HG03378 (cell line): ENCODE data around the gene TNS1.

Source experiments
- ATAC-seq: cut with Tn5 transposase; IDR thresholded peaks from one replicate; pipeline ENCODE4 v1.9.1; 2021; ENCODE audit warnings: mild to moderate bottlenecking, moderate library complexity; ENCODE audit not compliant: unreplicated experiment

The TNS1 gene

DNA sequence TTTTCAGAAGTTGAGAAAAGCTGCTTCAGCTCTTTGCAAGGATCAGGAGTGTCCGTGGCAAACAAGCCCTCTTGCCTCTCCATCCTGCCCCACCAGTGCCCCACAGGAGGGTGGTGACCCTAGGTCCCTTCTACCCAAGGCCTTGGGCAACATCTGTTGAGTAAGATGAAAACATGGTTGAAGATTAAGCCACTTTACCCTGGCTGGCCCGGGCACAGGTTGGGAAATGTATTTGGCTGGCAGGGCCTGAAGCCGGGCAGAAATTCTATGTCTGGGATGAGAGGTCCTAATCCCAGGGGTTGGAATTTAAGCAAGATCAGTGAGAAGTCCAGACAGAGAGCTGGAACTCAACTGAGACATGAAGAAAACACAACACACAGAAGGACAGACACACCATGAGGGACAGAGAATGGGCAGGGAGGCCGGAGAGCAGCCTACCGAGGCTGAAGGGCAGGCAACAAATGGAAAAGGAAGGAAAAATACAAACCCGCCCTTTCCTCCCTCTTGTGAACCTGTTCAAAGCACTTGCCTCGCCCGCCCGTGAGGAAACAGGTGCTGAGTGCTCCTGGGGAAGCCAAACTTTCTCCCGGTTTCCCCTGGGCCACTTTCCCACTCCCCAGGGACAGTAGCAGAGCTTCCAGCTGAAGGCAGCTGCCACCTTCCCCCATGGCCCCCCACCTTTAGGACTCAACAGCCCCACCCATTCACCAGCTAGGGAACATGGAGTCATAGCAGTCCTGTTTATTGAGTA lies 86.1 kb downstream of the TNS1 start:
- no peak for ATAC-seq

DNA sequence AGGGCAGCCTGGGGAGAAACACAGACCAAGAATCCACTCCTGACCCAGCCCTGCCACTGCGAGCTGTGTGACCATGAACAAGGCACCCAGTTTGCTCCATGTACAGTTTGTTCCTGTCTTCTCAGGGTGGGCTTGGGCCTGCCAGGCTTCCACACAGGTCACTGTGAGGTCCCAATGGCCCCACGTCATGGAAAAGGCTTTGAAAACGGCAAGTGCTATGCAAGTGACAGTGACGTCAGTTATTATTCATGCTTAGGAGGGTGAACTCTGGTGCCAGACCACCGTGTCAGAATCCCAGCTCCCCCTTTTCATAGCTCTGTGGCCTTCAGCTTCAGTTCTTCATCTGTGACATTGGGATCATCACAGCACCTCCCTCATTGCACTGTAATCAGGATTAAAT lies 87.1 kb downstream of the TNS1 start:
- no peak for ATAC-seq

DNA sequence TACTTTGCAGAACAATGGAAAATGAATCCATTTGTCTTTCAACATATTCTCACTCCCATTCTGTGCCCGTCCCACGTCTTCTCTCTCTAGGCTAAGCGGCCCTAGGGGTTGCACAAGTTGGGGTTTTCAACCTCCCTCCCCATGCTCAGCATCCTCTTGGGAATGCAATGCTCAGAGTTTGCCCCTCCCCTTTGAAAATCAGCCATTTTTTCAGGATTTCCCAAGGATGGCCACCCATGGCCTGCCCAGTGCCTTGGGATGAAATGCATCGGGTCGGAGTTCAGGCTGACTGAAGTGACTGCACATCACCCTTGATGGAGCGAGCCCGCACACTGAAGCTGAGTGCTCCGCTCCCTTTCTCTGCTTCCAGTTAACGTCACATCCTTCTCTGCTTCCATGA lies 87.9 kb downstream of the TNS1 start:
- ATAC-seq = no peak

DNA sequence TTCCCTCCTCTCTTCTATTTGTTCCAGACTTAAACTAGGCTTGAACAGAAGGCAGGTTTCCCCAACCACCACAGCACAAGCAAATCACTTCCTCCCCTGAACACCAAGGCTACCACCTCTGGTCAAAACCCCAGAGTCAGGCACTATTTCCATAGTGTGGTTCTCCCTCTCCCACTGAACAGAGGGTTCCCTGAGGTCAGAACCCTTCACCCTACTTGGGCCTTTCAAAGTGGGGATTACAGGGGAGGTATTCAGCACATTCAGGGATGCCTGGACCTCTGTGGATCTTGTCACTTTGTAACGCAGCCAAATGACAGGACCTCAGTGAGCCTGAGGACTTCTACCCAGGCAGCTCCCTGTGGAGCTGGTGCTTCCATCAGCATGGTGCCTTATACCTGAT lies 88.7 kb downstream of the TNS1 start:
- ATAC-seq = no peak

DNA sequence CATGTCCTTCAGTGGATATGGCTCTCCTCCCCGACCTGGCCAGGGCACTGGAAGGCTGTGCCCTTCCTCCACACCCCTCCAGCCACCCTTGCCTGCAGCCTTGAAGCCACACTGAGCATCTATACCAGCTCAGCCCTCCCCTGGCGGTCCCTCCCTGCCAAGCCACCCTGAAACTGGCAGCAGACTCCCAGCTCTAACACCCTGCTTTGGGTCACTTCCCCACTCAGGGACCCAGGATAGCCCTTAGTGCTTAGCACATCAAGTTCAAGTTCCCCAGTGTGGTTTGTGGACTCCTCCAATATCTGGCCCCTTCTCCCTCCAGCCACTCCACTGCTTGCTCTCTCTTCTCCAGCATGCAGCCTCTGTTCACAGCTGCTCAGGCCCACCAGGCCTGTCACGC lies 89.4 kb downstream of the TNS1 start:
- no peak for ATAC-seq

DNA sequence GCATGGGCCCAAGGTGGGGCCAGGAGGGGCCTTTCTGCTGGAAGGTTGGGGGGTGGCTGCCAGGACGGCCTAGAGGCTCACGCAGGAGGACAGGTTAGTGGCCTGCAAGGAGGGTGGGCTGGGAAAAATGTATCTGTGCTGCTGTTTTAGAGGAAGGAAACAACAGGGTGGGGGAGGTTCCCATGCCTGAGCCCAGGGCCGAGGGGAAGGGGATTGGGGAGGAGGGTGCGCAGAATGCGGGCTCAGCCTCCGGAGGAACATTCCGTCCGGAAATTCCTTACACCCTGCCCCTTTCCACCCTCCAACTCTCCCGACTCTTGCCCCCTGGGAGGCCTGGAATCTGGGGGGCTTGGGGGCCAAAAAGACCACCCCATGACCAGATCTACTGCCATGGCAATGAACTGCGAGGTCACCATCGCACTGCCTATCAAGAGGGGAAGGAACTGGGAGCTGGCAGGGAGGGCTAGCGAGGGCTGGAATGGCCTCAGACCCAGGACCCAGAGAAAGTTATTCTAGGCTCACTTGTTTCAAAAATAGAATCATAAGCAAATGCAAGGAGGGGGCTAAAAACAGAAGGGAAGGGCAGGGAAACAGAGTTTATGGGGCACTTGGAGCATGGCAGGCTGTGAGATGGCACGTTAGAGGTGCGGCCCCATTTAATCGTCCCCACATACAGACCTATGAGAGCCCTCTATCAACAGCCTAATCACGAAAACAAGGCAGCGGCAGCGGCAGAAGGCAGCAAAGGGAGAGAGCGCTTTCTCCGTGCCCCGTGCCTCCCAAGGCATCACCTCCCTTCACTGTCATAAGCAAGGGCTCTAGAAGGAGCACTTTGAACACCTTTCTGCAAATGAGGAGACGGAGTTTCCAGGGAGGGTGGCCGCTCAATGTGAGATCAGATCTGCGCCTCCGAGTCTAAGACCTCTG lies 90.4 kb downstream of the TNS1 start:
- ATAC-seq = no peak

DNA sequence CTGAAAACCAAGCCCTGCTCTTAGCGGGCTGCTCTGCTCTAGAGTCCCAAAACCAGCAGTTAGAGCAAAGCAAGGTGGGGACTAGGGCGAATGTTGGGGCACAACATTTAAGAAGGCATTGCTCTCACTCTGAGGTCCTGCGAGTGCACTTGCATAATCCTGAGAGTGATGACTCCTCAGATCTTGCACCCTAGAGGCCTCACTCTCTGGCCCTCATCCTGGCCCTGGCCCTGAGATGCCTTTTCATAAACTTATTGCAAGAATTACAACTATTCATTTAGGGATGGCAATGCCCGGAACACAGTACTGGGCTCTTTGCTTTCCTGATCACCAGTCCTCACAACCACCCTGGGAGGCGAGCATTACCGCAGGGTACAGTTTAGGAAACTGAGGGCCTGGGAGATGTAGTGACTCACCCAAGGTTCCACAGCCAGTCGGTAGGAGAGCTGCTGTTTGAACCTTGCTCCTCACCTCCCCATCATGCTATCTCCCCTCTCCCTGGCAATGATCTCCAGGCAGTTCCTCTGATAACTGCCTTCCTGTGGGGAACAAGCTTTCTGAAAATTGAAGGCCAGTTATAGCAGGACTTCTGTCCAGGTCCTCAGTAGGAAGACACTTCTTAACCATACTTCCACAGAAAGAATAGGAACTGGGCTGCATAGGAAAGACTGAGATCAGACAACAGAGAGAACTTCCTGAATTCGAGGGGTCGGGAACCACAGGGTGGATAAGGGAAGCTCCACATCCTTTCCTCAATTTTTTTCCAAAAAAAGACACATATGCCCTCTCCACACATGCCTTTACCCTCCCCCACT lies 91.3 kb downstream of the TNS1 start:
- no peak for ATAC-seq

DNA sequence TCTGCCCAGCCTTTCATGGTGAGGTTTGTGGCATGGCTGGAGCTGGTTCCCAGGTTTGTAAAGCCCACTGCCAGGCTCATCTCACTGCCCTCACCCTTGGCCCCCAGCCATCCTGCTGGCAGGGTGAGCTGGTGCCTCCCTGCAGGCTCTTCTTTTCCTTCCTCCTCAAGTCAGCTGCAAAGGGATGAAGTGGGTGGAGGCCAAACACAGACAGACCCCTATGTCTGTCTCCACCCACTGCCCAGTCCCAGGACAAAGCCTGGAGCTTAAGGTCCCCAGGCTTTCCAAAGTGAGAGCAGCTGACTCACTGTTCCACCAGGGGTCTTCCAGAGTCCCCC lies 92.0 kb downstream of the TNS1 start:
- ATAC-seq = no peak

DNA sequence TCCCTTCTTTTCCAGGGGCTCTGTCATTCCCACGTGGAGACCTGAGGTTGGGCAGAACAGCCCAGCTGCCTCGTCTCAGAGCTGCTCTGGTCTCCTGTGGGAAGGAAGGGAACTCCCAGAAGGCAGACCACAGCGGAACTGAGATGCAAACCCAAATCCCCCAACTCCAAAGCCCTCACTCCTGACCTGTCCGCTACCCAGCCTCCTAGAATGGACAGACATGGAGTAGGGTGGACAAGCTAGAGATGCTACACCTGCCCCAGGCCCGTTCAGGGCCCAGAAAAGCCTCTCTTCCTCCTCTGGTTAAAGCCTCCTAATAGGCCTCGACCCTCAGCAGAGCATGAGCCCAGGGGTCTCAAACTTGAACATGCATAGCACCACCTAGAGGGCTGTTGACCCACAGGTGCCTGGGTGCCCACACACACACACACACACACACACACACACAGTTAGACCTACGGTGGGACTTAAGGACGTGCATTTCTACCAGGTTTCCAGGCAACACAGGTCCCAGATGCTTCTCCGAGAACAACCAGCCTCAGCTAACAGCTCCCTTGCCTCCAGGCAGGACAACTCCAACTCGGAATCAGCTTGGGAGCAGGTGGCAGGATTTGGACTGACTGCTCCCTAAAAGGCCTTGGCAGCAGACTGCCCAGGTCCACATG lies 93.5 kb downstream of the TNS1 start:
- ATAC-seq = no peak

DNA sequence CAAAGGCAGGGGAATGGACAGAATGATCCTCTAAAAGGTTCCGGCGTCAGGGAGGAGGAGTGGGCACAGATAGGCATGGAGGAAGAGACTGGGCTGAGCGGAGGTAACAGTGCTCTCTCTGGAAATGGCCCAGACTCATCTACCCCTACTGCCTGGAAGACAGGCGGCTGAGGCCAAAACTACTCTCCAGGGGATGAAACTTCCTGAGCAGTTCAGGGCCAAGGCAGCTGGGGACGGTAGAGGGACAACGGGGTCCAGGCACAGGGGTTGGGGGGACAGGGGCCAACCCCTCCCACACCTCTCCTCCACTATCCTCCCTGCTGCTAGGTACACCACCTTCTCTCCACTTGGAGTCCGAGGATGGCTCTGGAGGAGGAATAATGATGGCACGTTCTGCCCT lies 94.3 kb downstream of the TNS1 start:
- no peak for ATAC-seq

DNA sequence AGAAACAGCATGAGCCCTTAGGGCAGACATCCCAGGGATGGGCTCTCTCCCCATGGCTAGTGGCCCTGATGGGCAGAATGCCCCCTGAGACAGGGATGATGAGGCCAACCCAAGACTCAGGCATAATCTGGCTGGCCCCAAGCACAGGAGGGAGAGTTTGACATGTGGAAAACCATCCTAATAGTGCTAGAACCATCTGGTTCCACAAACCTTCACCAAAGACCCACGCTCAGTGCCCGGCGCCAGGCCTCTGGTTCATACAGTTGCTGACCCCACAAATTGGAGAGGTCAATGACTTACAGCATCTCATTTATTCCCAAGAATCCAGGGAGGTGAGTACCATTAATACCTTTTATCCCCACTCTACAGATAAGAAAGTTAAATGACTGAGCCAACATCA lies 95.5 kb downstream of the TNS1 start:
- no peak for ATAC-seq

DNA sequence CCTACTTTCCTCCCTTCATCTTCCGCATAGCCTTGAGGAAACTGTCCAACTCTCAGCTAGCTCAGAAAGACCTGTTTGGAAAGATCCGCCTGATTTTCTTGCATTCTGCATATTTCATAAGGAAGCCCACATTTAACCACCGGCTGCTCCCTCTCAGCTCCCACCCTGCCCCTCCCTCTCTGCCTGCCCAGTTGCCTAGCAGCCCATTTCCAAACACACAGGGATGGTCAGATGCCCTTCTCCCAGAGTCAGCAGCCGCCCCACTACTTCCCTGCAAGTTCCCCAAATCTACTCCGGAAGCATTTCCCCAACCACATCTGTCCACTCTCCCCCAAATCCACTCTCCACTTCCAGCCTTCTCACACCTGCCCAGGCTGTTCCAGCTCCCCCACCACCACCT lies 96.0 kb downstream of the TNS1 start:
- ATAC-seq = no peak

DNA sequence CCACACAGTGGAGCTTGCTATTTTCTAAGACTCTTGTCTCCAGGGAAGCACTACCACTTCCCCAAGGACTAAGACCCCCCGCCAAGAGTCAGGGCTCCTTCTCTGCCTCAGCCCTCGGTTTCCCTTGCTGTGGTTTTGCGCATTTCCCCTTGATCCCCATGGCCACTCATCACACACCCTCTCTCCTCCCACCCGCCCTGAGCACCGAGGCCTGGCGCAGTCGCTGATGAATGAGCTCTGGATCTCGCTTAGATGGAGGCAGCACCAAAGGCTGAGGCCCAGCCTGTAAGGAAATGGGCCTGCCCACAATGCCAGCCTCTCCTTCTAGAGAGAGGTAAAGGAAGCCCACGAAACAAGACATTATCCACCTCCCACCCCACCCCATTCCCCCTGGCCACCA lies 96.9 kb downstream of the TNS1 start:
- ATAC-seq = no peak

DNA sequence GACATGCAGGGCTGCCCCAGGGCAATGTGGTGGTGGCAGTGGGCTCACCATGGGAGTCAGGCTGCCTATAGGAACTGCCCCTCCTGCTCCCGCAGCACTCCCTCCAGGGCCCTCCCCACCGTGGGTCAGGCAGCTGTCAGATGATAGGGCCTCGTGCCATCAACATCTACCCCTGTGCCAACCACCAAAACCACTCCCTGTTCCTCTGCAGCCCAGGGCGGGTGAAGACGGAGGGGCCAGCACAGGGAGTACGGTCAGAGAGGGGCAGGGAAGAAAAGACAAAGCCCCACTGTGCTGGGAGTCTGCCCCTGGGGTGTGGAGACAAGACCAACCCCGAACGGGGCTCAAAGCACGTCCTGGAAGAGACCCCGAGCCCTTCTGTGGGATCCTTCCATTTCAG lies 97.4 kb downstream of the TNS1 start:
- ATAC-seq = no peak

DNA sequence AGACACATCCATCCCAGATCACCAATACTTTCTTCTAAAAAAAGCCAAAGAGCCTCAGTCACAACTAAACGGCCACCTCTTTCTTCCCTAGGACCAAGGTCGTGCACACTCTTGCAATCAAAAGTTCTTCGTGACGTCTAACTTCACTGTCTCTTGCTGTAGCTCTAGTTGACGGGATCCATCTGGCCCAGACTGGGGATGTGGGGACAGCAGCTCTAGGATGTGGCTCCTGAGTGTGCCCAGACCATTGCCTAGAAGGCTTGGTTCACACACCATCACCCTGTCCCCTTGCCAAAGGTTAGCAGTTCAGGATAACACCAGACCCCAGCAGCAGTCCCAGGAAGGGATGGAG lies 98.2 kb downstream of the TNS1 start:
- ATAC-seq = no peak

DNA sequence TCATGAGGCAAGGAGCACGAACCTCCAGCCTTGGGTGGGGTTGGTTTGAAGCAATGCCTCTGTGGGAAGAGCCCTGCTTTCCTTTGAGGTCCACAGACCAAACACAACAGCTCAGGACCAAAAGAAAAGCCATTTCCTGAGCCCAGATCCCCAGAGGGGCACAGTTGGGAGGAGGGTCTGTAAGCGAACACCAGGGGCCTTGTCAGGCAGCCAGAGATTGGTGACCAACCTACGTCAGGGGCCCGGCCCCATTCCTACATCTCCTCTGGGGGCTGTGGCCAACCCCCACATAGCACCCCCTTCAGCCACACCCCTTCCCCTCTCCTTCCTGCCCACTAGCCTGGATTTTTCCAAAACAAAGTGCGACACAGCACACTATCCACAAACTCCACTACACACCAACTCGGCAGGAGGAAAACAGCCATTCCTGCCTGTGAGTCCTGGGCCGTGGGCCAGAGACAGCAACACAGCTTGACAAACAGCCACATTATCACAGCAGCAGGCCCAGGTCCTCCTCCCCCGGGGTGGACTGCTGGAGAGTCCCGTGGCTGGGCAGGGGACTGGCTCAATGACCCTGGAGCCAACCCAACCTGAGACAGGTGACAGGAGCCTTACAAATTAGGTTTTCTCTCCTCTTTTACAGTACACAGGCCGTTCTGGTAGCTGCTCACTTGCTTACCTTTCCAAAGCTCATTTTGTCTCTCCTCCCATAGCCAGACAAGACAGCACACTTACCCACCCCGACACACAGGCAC lies 98.8 kb downstream of the TNS1 start:
- no peak for ATAC-seq

DNA sequence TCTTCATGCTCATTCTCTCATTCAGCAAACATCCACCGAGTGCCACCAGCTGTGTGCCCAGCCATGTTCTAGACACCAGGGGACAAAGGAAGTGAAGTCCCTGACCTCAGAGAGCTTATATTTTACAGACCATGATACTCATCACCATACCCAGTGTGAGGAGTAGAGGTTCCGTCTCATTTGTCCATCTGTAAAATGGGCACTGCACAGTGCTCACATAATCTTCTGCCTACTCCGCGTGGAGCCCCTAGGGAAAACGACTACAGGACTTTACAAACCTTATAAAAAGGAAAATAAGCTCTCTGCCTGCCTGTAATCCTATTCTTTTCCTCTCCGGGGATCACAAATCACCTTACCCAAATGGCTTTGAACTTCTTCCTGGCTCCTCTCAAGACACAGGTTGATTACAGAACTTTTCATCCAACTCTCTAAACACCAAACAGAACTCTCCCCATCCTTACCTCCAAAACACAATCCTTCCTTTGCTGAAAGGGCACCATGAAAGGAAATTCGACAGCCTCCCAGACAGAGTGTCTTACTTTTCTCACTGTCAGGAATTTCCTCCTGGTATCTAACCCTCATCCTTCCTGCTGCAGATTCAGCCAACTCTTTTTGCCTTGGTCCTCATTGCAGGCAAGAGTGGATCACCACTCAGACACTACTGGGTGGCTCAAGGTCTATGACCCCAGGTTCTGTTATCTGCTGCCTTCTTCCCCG lies 99.5 kb downstream of the TNS1 start:
- no peak for ATAC-seq

DNA sequence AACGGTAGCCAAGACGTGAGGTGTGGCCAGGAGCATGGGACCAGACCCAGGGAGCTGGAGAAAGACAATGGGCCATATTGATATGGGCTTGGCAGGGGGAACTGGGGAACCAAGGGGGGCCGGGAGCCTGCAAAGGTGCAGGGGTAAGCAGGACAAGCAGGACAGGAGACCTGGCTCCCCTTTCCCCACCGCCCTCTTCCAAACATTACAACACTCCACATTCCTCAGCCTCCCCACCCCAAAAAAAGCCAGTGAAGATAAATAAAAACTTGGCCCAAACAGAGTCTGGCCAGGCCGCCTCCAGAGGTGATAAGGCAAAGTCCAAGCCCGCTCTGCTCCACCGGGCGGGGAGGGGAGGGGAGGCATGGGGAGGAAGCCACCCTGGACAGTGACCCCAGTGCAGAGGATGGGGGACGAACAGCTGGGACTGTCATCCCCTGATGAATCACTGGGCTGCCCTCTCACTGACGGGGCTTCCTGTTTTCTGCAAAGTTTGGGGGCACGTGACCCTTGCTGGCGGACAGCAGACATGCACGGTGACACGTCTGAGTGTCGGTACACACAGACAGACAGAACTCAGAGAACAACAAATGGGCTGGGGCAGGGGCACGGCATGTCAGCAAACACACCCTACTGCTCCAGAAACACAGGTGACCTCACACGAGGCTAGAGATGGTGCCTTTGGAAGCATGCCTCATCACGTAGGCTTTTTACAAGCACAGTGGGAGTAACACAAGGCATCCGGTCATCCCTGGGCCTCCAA lies 100.2 kb downstream of the TNS1 start:
- no peak for ATAC-seq

DNA sequence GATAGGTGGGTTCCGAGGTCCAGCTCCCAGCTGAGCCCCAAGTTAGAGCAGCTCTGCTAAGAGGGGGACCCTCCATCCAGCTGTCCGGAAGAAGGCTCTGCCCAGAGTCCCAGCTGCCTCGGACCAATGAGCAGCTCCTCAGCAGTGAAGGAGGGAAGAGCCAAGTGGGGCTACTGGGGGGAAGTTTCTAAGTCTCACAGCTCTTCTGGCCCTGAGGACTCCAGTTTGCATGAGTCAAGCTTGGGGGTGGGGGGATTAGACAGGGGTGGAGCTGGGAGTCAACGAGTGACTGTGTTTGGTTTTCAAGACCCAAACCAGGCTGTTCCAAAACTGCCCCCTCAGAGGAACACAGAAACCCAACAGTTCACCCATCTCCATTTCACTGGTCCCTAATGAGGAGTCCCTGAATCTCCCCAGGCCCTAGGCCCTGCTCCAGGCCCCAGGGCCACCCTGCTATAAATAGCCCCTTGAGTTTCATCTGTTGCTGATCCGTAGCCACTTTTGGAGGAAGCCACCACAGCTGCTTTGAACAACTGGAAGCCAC lies 100.9 kb downstream of the TNS1 start:
- ATAC-seq = no peak
